OCI-LY7 (cell line): Measurements from ENCODE around the gene C16orf86. TPM values are rescaled to one million over a fixed set of nuclear protein-coding genes. Genes with fewer than 3 reads are reported as not detected.

Experiments
- BruUV-seq: library from RNA; stranded (reverse); fragments of 400-500 nt; replicated peaks from 2 replicates; lab custom pipeline; 2021; lab: Mats Ljungman, UMichigan
- CTCF ChIA-PET: fragments of 300-600 bp; sonication (Branson Sonifier 250); formaldehyde crosslinking; loops from one replicate; lab custom pipeline; 2022; ENCODE audit warnings: antibody characterized with exemption; ENCODE audit not compliant: unreplicated experiment; lab: Charles Lee
- POLR2A ChIA-PET: fragments of 300-600 bp; sonication (Branson Sonifier 250); formaldehyde crosslinking; loops from one replicate; lab custom pipeline; 2022; ENCODE audit warnings: antibody characterized with exemption; lab: Charles Lee
- DNase-seq: peaks from one replicate; pipeline ENCODE4 v3.0.0-alpha.2; 2015; ENCODE audit warnings: low spot score
- H2AFZ ChIP-seq: fragments of 200-600 bp; sonication (generic), shearing (Covaris generic); 2 replicates; pipeline ENCODE4 v1.6.1; 2014; ENCODE audit warnings: mild to moderate bottlenecking, antibody characterized with exemption, low read length, moderate library complexity
- H3K27ac ChIP-seq: fragments of 200-600 bp; sonication (generic); 2 replicates; pipeline ENCODE4 v1.5.1; 2014; ENCODE audit warnings: mixed run types, low read depth, mild to moderate bottlenecking, moderate library complexity, low read length, inconsistent platforms; ENCODE audit not compliant: poor library complexity, severe bottlenecking
- H3K36me3 ChIP-seq: fragments of 200-600 bp; sonication (generic); 2 replicates; pipeline ENCODE4 v1.6.1; 2014; ENCODE audit warnings: mild to moderate bottlenecking, antibody characterized with exemption, low read length, moderate library complexity, mixed read lengths; ENCODE audit not compliant: insufficient read depth
- H3K4me1 ChIP-seq: fragments of 200-600 bp; sonication (generic); 2 replicates; pipeline ENCODE4 v1.5.1; 2014; ENCODE audit warnings: mild to moderate bottlenecking, low read length; ENCODE audit not compliant: insufficient read depth, poor library complexity, severe bottlenecking
- H3K4me2 ChIP-seq: fragments of 200-600 bp; sonication (generic); 2 replicates; pipeline ENCODE4 v1.6.1; 2014; ENCODE audit warnings: mild to moderate bottlenecking, low read length
- H3K4me3 ChIP-seq: fragments of 200-600 bp; sonication (generic); 2 replicates; pipeline ENCODE4 v1.5.1; 2014; ENCODE audit warnings: mild to moderate bottlenecking, low read depth, low read length; ENCODE audit not compliant: poor library complexity, severe bottlenecking
- H3K79me2 ChIP-seq: fragments of 200-600 bp; sonication (generic); 2 replicates; pipeline ENCODE4 v1.6.1; 2016; ENCODE audit warnings: low read depth, mild to moderate bottlenecking, low read length, moderate library complexity, mixed read lengths; ENCODE audit not compliant: insufficient read depth
- H3K9me2 ChIP-seq: fragments of 200-600 bp; sonication (generic); 2 replicates; pipeline ENCODE4 v1.6.1; 2016; ENCODE audit warnings: mild to moderate bottlenecking, low read length, mixed read lengths; ENCODE audit not compliant: insufficient read depth
- H3K9me3 ChIP-seq: fragments of 200-600 bp; sonication (generic); 2 replicates; pipeline ENCODE4 v1.6.1; 2014; ENCODE audit warnings: mild to moderate bottlenecking, mixed run types, low read length, mixed read lengths
- H4K20me1 ChIP-seq: fragments of 200-600 bp; sonication (generic); 2 replicates; pipeline ENCODE4 v1.6.1; 2014; ENCODE audit warnings: mild to moderate bottlenecking, antibody characterized with exemption, low read length, moderate library complexity, mixed read lengths; ENCODE audit not compliant: insufficient read depth
- CTCF ChIP-seq: fragments of 200-600 bp; sonication (generic); conservative IDR thresholded peaks from 2 replicates; pipeline ENCODE4 v1.5.1; 2014; ENCODE audit warnings: mild to moderate bottlenecking, antibody characterized with exemption, low read length, moderate library complexity, mixed read lengths
- EZH2phosphoT487 ChIP-seq: fragments of 200-600 bp; sonication (generic); IDR thresholded peaks from 2 replicates; pipeline ENCODE4 v1.6.1; 2018; ENCODE audit warnings: low read depth, borderline replicate concordance, mild to moderate bottlenecking, mixed run types, antibody characterized with exemption, low read length, moderate library complexity, mixed read lengths
- intact Hi-C: fragments of 100-400 bp; cut with micrococcal nuclease; formaldehyde crosslinking; loops from one replicate; pipeline ENCODE4 v1.10.0; 2022; ENCODE audit not compliant: unreplicated experiment
- total RNA-seq, 2 experiments: library from RNA; depleted of rRNA in 1 of 2; stranded (reverse); fragments of >200 nt in 1 of 2; shearing (Covaris generic) in 1 of 2; gene quantifications; 2 replicates each; pipeline ENCODE4 v1.2.3, GENCODE V29; 2014 to 2022

Gene C16orf86
- total RNA-seq, 2 experiments from 2014 or later = 4.7 to 7.8 TPM

- Histone ChIP-seq H4K20me1 (no peaks in the 10 kb centered on the region), H3K9me2 (no peaks in the 10 kb centered on the region), H3K36me3 (peaks cover 22% of the 10 kb centered on the region), H3K27ac (no peak overlapping the region), H3K4me1 (peaks cover 5% of the 10 kb centered on the region), H3K9me3 (0 out of 2 replicates have a peak, but pooled peaks cover 6% of the 10 kb centered on the region), H3K4me2 (no peak overlapping the region), H3K4me3 (no peak overlapping the region), H2AFZ (no peak overlapping the region), H3K79me2 (peaks cover 4% of the 10 kb centered on the region; the same call in 1 of the 2 replicates)
- ChIA-PET CTCF (no interaction called here), POLR2A (no interaction called here)
- DNase-seq = no peak
- BruUV-seq = no TSS peak
- TF ChIP-seq EZH2phosphoT487 (no peak), CTCF (no peak)
- intact Hi-C loops = no loop called here
These were observed 35.5 kb downstream of the C16orf86 start for GRCh38 chr16:67702130-67702529.

GRCh38 chr16:67703626-67704025, 37.0 kb downstream of the C16orf86 start:
- no peak for DNase-seq
- ChIA-PET POLR2A (interaction anchor here (2.0 kb wide), 1 partner anchor 12 kb away, joined by 8 read pairs; no protein-coding TSS in a partner anchor), CTCF (no interaction called here)
- no peaks in the 10 kb centered on the region for H3K9me2 ChIP-seq
- 0 out of 2 replicates have a peak, but pooled peaks cover 6% of the 10 kb centered on the region for H3K9me3 ChIP-seq
- peaks cover 5% of the 10 kb centered on the region for H3K4me1 ChIP-seq
- H3K27ac ChIP-seq = no peak overlapping the region
- peaks cover 12% of the 10 kb centered on the region for H3K36me3 ChIP-seq
- H3K4me2 ChIP-seq = no peak overlapping the region
- H3K79me2 ChIP-seq = peaks cover 4% of the 10 kb centered on the region; the same call in 1 of the 2 replicates
- intact Hi-C loops = no loop called here
- no TSS peak for BruUV-seq
- H3K4me3 ChIP-seq = no peak overlapping the region
- TF ChIP-seq CTCF = no peak
- no peak for TF ChIP-seq EZH2phosphoT487
- no peaks in the 10 kb centered on the region for H4K20me1 ChIP-seq
- no peak overlapping the region for H2AFZ ChIP-seq

- Histone ChIP-seq H3K9me2 (no peaks in the 10 kb centered on the region), H3K4me1 (peaks cover 5% of the 10 kb centered on the region), H2AFZ (no peak overlapping the region), H3K36me3 (peaks cover 8% of the 10 kb centered on the region), H3K9me3 (0 out of 2 replicates have a peak, but pooled peaks cover 6% of the 10 kb centered on the region), H4K20me1 (no peaks in the 10 kb centered on the region), H3K4me3 (no peak overlapping the region), H3K79me2 (peaks cover 4% of the 10 kb centered on the region; the same call in 1 of the 2 replicates), H3K27ac (no peak overlapping the region), H3K4me2 (no peak overlapping the region)
- DNase-seq = no peak
- intact Hi-C loops = no loop called here
- ChIA-PET CTCF (no interaction called here), POLR2A (interaction anchor here (2.0 kb wide), 1 partner anchor 11 kb away, joined by 8 read pairs; no protein-coding TSS in a partner anchor)
- TF ChIP-seq EZH2phosphoT487 (no peak), CTCF (no peak)
- TSS peak; percentile 24 for BruUV-seq
These were observed 37.5 kb downstream of the C16orf86 start for GRCh38 chr16:67704110-67704509.
